Measurements from ENCODE around the gene OGN. TPM values are rescaled to one million over a fixed set of nuclear protein-coding genes. Genes with fewer than 3 reads are reported as not detected.
"Not testable (repeated sequence)": the region's sequence is repeated elsewhere in the genome, so short reads cannot be mapped to it uniquely, and the experiment has no call there.

OGN gene
- total RNA-seq (2014; rRNA removed; shearing (Covaris generic)), result not detected in 2 replicates

GRCh38 chr9:92404042-92404836 lies at the start of gene OGN:
TSS of gene OGN (minus strand) at chr9:92404578. CDS start at chr9:92403407, 1,171 bp downstream.
- no peak for DNase-seq (ENCODE audit: low read depth)

DNA sequence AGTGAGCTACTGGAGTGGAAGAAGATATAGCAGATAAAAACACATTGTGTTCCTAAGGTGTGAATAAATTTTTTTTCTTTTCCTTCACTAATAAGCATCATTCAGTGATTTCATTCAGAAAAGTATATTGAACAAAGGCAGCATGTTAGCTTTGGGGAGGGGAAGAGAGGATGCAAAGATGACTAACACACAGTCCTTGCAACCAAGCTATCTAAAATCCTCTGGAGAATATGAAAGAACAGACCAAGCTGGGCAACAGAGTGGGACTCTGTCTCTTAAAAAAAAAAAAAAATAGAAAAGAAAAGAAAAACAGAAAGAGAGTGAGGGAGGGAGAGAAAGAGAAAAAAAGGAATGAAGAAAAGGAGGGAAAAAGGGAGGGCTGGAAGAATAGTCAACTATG lies 42.2 kb upstream of the OGN start:
- no peak for DNase-seq (ENCODE audit: low read depth)

GRCh38 chr9:92444841-92445240 lies 40.5 kb upstream of the OGN start:
- DNase-seq (ENCODE audit: low read depth), result no peak

GRCh38 chr9:92440751-92441046 lies 36.3 kb upstream of the OGN start:
- DNase-seq (ENCODE audit: low read depth), result no peak

GRCh38 chr9:92439921-92440750 lies 35.8 kb upstream of the OGN start:
- peak; percentile 41 for DNase-seq (ENCODE audit: low read depth)

DNA sequence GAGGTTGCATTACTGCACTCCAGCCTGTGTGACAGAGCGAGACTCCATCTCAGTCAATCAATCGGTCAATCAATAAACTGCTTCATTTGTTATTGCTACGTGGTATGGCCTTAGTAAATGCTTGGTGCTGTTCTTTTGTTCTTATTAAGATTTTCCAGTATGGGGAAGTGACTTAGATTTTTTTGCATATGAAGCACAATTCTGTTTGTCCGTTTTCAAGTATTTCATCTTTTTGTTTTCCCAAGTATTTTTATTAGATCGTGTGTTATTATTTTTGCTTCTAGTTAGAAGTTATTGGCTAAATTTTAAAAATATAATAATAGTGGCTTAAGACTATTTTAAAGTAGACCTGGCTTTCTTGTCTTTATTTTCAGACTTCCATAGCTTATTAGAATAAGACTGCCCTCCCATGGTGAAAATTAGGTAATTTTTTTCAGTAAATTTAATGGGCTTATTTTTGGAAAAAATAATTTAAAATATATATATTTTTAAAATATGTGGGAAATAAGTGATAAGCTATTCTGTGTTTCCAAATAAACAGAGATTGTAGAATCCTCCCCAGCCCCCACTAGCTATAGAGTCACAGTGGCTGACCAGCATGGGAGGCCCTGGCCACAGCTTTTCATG lies 34.6 kb upstream of the OGN start:
- no peak for DNase-seq (ENCODE audit: low read depth)

GRCh38 chr9:92435263-92435662 lies 30.9 kb upstream of the OGN start:
- DNase-seq (ENCODE audit: low read depth), result no peak

- DNase-seq (ENCODE audit: low read depth), result no peak
Measured at GRCh38 chr9:92432972-92433548, 28.7 kb upstream of the OGN start.

DNA sequence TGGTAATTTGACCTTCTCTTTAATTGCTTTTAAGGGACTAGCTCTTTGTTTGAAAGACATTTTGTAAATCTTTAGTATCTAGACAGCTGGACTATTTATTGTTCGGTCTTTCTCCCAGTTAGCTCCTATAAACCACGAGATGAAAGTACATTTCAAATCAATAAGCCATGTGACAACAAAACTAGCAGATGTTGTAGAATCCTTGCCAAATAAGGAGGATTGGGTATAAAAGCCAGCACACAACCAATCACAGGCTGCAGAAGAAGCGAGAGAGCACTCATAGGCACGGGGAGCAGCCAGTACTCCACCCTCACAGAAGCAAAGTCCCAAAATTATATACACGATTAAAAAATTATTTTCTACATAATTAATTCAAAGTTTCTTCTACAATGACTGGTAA lies 28.0 kb upstream of the OGN start:
- no peak for DNase-seq (ENCODE audit: low read depth)

DNA sequence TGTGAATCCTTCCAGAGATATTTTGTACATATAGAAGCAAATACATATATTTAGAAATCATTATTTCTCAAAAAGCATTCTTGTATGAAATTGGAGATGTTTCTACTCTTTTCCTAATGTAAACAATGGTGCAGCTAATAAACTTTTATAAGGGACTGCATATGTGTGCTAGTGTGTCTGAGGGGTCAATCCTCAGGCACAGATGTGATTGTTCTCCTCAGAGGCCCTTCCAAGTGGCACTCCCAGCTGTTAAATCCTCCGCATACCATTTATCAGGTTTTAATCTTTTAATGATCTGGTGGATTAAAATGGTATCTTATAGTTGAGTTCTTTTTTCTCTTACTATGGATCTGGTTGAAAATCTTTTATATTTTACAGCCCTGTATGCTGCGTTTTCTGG lies 25.5 kb upstream of the OGN start:
- no peak for DNase-seq (ENCODE audit: low read depth)

- DNase-seq (ENCODE audit: low read depth), result no peak
Measured at GRCh38 chr9:92426501-92427145, 22.2 kb upstream of the OGN start.

- no peak for DNase-seq (ENCODE audit: low read depth)
Measured at GRCh38 chr9:92425474-92425873, 21.1 kb upstream of the OGN start.

DNA sequence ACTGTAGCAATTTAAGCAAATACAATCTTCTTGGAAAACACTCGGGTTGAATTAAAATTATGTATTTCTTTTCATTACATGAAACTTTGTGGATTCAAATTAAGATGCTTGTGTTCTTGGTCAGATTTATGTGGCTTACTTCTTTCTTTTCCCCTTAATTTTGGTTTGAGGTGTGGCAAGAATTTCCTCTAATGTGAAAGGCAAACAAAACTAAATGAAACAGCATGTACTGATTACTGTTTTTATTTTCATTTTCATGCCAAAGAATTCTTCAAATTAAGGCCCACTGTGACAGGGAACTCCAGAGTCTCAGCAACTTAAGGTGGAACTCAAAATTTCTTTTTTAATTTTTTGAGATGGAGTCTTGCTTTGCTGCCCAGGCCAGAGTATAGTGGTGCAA lies 20.0 kb upstream of the OGN start, which contains the start of gene OMD:
Gene OMD, minus strand, starts transcription at position 132 of the 400 bp plus-strand sequence. CDS start 6,913 bp downstream, outside the sequence.
- no peak for DNase-seq (ENCODE audit: low read depth)

DNA sequence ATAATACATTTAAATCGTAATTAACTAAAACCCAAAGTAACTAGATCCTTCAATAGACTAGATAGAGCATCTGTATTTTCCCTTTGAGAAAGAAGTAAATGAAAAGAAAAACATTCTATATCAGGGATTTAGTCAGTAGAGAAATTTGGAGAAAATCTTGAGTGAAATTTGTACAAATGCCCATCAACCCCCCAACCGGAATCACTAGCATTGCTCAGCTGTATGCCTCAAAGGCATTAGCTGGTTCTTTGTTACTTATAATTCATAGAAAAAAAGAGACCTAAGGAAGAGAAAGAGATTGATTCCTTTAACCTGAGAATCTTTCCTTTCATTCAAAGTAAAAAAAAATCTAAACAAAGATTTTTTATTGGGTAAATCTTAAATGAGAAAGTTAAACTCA lies 19.2 kb upstream of the OGN start:
- no peak for DNase-seq (ENCODE audit: low read depth)

DNA sequence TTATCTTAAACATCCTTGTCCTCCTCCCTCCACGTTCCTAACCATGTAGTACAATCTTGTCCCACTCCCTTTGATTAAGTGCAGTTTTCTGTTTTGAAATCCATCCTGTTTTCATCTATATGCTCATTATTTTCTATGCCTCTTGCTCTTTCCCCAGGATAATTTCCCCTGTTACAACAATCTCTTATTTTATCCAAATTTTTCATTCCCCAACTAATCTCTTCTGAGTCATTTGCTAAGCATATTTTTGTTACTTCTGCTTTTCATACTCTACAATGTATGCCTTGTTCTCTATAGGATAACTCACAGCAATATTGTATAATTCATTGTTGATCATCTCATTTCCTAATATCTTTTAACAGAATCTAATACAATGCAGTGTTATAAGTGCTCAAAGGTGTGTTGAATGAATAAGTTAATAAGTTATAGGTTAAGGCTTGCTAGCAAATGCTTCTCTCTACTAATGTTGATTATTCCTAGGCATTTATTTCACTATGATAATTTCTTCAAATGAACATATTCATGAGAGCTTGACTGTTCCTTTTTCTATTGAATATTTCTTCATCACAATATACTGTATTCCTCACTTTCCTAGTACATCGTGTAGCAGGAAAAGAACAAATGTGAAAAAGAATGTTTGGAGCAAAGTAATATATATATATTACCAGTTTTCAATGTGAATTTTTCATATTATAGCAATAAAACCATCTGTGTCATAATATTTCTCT lies 18.4 kb upstream of the OGN start:
- no peak for DNase-seq (ENCODE audit: low read depth)

DNA sequence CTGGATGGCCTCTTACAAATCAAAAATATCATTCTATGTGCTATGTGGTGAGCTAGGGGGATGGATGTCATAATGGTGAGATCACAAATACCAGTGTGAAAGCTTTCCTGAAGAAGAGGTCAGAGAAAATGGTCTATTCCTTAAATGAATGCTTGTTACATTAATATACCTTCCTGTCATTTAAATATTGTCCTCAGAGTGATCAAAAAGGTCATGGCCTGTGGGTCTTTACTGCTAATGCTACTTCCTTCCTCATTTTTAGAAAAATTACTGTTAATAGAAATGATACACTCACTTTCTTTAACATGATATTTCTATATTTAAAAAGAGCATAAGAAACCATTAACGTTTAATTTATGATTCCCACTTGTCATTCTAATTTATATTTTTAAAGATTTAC lies 10.2 kb upstream of the OGN start:
- DNase-seq (ENCODE audit: low read depth), result no peak

GRCh38 chr9:92411157-92411556 lies 6.8 kb upstream of the OGN start:
- not testable (repeated sequence) for DNase-seq (ENCODE audit: low read depth)

DNA sequence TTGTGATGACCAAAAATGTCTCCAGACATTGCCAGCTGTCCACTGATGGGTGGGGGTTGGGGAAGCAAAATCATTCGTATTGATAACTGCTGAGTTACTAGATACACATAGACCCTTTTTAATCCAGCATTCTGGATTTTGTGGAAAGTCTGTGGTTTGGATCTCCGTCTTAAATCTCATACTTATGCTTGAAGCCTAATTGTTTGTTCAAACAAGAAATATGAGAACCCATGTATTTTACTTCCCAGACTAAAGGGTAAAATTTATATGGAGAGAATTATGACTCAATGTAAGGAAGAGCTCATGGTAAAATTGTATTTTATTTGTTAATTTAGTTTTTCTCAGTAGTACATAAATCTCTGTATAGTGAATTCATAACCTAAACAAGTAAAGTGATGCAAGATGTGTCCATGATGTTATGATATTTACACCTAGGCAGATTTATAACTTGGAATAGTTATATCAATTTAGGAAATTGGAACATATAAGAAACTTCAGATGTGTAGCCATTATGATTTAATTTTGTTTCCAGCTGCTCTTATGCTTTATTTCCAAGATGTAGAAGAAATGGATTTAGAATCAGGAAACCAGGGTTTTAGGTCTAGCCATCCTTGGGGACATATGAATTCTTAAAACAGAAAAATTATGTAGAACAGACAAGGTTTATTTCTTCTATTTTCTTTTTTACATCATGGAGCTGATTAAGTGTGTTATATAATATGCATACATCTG lies 4.5 kb upstream of the OGN start:
- DNase-seq (ENCODE audit: low read depth), result no peak

DNA sequence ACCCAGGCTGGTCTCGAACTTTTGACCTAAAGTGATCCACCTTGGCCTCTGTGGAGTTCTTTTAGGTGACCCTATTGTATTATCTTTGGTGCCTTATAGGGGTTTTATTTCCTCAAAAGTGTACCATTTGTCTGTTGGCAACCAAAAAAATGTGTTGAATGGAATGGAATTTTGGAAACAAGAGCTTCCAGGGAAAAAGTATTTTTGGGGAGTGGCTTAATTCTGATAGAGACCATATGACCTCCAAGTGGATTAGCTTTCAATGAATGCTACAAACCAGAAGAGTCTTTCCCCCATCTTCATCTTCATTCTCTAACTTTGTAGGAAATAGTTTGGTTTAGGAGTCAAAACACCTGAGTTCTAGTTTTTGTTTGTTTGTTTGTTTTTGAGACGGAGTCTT lies 3.4 kb upstream of the OGN start:
- no peak for DNase-seq (ENCODE audit: low read depth)

GRCh38 chr9:92406477-92406876 lies 2.1 kb upstream of the OGN start:
- no peak for DNase-seq (ENCODE audit: low read depth)
